WTC11 (cell line): ENCODE results near the gene KCNN4. TPM values are rescaled to one million over a fixed set of nuclear protein-coding genes. Genes with fewer than 3 reads are reported as not detected.
A peak's percentile ranks its signal among the peaks of the same experiment; 100 is the strongest.
"Not testable (repeated sequence)": the region's sequence is repeated elsewhere in the genome, so short reads cannot be mapped to it uniquely, and the experiment has no call there.

ENCODE experiments used
- ATAC-seq: fragments of 200-7000 bp; cut with Tn5 transposase; 2 replicates; pipeline ENCODE4 v1.10.0; 2021; ENCODE audit warnings: mild to moderate bottlenecking, moderate library complexity
- CTCF ChIA-PET: fragments of 300-600 bp; sonication (Branson Sonifier 250); formaldehyde crosslinking; loops from one replicate; lab custom pipeline; 2021; ENCODE audit warnings: antibody characterized with exemption; lab: Charles Lee
- POLR2A ChIA-PET: fragments of 350-600 bp; sonication (Branson Sonifier 250); formaldehyde crosslinking; loops from one replicate; lab custom pipeline; 2021; ENCODE audit warnings: antibody characterized with exemption; lab: Charles Lee
- DNase-seq: peaks from one replicate; pipeline ENCODE4 v3.0.0; 2021; ENCODE audit warnings: low spot score
- H3K27ac Mint-ChIP-seq: 2 replicates; pipeline ENCODE4 v1.8.0; 2021; ENCODE audit warnings: mixed read lengths
- H3K27me3 Mint-ChIP-seq: 2 replicates; pipeline ENCODE4 v1.8.0; 2021; ENCODE audit warnings: low read depth, mild to moderate bottlenecking, moderate library complexity, mixed read lengths
- H3K36me3 Mint-ChIP-seq: 2 replicates; pipeline ENCODE4 v1.8.0; 2021; ENCODE audit warnings: mixed read lengths
- H3K4me1 Mint-ChIP-seq: 2 replicates; pipeline ENCODE4 v1.8.0; 2022; ENCODE audit warnings: mixed read lengths
- H3K4me3 Mint-ChIP-seq: 2 replicates; pipeline ENCODE4 v1.8.0; 2021; ENCODE audit warnings: mild to moderate bottlenecking, moderate library complexity, mixed read lengths
- H3K9me3 Mint-ChIP-seq: 2 replicates; pipeline ENCODE4 v1.8.0; 2021; ENCODE audit warnings: mixed read lengths
- HMGA2 ChIP-seq: fragments of 250-450 bp; sonication (Bioruptor Pico); IDR thresholded peaks from 2 replicates; pipeline ENCODE4 v1.4.0; 2021; ENCODE audit warnings: mild to moderate bottlenecking, moderate library complexity
- IRF2 ChIP-seq: sonication (generic); formaldehyde crosslinking; IDR thresholded peaks from 2 replicates; pipeline ENCODE4 v1.8.0; 2022; ENCODE audit warnings: low read depth, missing genetic modification reagents, borderline replicate concordance
- KAT7 ChIP-seq: sonication (generic); formaldehyde crosslinking; IDR thresholded peaks from 2 replicates; pipeline ENCODE4 v1.8.1; 2023; ENCODE audit warnings: missing genetic modification reagents, mild to moderate bottlenecking, borderline replicate concordance
- SMAD3 ChIP-seq: sonication (generic); formaldehyde crosslinking; IDR thresholded peaks from 2 replicates; pipeline ENCODE4 v1.8.0; 2022; ENCODE audit warnings: missing genetic modification reagents, mild to moderate bottlenecking, borderline replicate concordance
- ZNF396 ChIP-seq: fragments of 250-450 bp; sonication (Bioruptor Pico); IDR thresholded peaks from 2 replicates; pipeline ENCODE4 v1.8.0; 2021; ENCODE audit warnings: mild to moderate bottlenecking, moderate library complexity, borderline replicate concordance
- ZNF423 ChIP-seq: fragments of 250-450 bp; sonication (Bioruptor Pico); IDR thresholded peaks from 2 replicates; pipeline ENCODE4 v2.1.2; 2022; ENCODE audit warnings: mild to moderate bottlenecking, moderate library complexity
- total RNA-seq: library from RNA; stranded (reverse); gene quantifications from 3 replicates; pipeline ENCODE4 v1.2.3, GENCODE V29; 2021
- TF ChIP-seq, protein P1 (sequence below): sonication (generic); formaldehyde crosslinking; IDR thresholded peaks from 2 replicates; pipeline ENCODE4 v1.8.1; 2023; ENCODE audit warnings: mild to moderate bottlenecking, moderate library complexity, missing genetic modification reagents
- TF ChIP-seq, protein P2 (sequence below): fragments of 250-450 bp; sonication (Bioruptor Pico); IDR thresholded peaks from 2 replicates; pipeline ENCODE4 v1.8.0; 2021; ENCODE audit warnings: mild to moderate bottlenecking
- TF ChIP-seq, protein P3 (sequence below): fragments of 200-600 bp; IDR thresholded peaks from 2 replicates; pipeline ENCODE4 v1.8.0; 2022; ENCODE audit warnings: antibody characterized with exemption
- TF ChIP-seq, protein P4 (sequence below): sonication (generic); formaldehyde crosslinking; IDR thresholded peaks from 2 replicates; pipeline ENCODE4 v1.8.1; 2022; ENCODE audit warnings: low read depth, missing genetic modification reagents, borderline replicate concordance

KCNN4 gene
- total RNA-seq, 1 experiment from 2014 or later: 0.98 TPM

DNA sequence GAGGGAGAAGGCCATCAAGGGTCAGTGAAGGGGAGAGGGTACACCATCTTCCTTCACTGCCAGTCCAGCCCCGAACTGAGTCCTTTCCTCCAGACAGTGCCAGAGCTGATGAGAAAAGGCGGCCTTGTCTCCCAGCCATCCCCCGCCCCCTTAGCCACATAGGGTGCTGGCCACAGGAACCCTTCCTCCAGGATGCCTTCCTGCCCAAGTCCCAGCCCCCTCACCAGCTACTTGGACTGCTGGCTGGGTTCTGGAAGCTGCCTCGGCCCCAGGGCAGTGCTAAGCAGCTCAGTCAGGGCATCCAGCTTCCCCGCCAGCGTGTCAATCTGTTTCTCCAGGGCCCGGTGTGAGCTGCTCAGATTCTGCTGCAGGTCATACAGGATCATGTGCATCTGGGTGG lies 13.5 kb downstream of the KCNN4 start (continued):
- TF ChIP-seq, protein P1, sequence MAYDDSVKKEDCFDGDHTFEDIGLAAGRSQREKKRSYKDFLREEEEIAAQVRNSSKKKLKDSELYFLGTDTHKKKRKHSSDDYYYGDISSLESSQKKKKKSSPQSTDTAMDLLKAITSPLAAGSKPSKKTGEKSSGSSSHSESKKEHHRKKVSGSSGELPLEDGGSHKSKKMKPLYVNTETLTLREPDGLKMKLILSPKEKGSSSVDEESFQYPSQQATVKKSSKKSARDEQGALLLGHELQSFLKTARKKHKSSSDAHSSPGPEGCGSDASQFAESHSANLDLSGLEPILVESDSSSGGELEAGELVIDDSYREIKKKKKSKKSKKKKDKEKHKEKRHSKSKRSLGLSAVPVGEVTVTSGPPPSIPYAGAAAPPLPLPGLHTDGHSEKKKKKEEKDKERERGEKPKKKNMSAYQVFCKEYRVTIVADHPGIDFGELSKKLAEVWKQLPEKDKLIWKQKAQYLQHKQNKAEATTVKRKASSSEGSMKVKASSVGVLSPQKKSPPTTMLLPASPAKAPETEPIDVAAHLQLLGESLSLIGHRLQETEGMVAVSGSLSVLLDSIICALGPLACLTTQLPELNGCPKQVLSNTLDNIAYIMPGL (CRISPR knock-in tag): no peak

DNA sequence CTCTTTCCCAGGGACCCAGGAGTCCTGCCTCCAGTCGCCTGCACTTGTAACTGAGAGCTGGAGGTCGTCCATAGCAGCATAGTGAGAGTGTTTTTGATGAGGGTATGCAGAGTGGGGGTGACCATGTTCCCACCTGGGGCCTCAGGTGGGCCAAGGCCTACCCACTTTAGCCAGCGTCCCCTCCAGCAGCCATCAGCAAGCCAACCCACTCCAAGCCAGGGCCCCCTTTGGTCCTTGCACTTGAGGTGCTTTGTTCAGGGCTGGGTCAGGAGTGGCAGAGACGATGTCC lies 14.1 kb downstream of the KCNN4 start:
- CTCF ChIA-PET: interaction anchor here (0.7 to 5.3 kb wide), 33 partner anchors 11 to 272 kb away, joined by 3 to 101 read pairs (median 6); partner anchors contain the start of genes IRGQ, KCNN4, PLAUR and SMG9
- H3K4me3 Mint-ChIP-seq: no peak overlapping the region

DNA sequence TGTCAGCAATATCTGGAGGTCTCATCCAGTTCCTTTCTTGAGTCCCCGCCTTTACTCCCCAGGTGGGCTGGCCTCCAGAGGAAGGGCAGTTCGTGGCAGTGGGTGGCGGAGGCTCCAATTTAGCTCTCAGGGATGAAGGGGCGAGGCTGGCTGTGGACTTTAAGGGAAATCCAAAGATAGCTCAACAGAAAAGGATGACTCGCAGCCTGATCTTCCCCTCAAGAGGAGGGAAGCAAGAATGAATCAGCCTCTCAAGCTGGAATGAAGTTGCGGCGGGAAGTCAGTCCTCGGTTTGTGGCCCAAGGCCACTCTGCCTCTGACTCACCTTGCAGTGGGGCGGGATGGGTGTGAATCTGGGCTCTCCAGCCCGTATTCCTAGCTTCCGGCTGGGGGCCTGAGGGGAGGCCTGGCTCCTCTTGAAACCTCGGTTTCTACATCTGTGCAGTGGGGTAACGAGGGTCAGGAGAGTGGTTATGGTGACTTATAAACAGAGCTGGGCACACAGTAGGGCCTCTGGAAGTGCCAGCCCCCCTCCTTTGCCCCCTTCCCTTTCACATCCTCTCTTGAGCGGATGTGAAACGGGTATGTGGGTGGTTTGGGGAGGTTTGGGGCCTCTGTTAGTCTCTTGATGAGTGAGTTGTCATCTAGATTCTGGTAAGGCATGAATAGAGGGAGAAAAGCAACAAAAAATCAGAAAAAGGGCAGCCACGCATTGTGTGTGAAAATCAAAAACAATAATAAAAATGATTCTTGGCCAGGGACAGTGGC lies 15.5 kb downstream of the KCNN4 start:
- no peak for ATAC-seq
- no peak overlapping the region for H3K4me3 Mint-ChIP-seq
- TF ChIP-seq, protein P2, sequence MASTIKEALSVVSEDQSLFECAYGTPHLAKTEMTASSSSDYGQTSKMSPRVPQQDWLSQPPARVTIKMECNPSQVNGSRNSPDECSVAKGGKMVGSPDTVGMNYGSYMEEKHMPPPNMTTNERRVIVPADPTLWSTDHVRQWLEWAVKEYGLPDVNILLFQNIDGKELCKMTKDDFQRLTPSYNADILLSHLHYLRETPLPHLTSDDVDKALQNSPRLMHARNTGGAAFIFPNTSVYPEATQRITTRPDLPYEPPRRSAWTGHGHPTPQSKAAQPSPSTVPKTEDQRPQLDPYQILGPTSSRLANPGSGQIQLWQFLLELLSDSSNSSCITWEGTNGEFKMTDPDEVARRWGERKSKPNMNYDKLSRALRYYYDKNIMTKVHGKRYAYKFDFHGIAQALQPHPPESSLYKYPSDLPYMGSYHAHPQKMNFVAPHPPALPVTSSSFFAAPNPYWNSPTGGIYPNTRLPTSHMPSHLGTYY (CRISPR knock-in tag): no peak
- TF ChIP-seq SMAD3 (CRISPR knock-in tag): no peak
- TF ChIP-seq ZNF396 (CRISPR knock-in tag): no peak
- no peak for TF ChIP-seq IRF2 (CRISPR knock-in tag)
- TF ChIP-seq KAT7: no peak
- no peak for TF ChIP-seq HMGA2 (CRISPR knock-in tag)
- TF ChIP-seq, all 79 proteins: peak for 0
- Mint-ChIP-seq H3K27ac (no peak overlapping the region), H3K27me3 (peaks cover 11% of the 10 kb centered on the region), H3K36me3 (no peaks in the 10 kb centered on the region), H3K9me3 (no peaks in the 10 kb centered on the region), H3K4me1 (peaks cover 9% of the 10 kb centered on the region)
- ChIA-PET CTCF (interaction anchor here (0.6 to 5.3 kb wide), 24 partner anchors 11 to 230 kb away, joined by 3 to 101 read pairs (median 4); partner anchors contain the start of genes IRGQ, KCNN4, LYPD5 and PLAUR), POLR2A (no interaction called here)
- no peak for DNase-seq

More for the DNA sequence above, 14.1 kb downstream of the KCNN4 start:
- TF ChIP-seq ZNF423 (CRISPR knock-in tag): no peak
- TF ChIP-seq, protein P3, sequence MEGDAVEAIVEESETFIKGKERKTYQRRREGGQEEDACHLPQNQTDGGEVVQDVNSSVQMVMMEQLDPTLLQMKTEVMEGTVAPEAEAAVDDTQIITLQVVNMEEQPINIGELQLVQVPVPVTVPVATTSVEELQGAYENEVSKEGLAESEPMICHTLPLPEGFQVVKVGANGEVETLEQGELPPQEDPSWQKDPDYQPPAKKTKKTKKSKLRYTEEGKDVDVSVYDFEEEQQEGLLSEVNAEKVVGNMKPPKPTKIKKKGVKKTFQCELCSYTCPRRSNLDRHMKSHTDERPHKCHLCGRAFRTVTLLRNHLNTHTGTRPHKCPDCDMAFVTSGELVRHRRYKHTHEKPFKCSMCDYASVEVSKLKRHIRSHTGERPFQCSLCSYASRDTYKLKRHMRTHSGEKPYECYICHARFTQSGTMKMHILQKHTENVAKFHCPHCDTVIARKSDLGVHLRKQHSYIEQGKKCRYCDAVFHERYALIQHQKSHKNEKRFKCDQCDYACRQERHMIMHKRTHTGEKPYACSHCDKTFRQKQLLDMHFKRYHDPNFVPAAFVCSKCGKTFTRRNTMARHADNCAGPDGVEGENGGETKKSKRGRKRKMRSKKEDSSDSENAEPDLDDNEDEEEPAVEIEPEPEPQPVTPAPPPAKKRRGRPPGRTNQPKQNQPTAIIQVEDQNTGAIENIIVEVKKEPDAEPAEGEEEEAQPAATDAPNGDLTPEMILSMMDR: peak; percentile 15; the same call in 1 of the 2 replicates
- DNase-seq (no peak), ATAC-seq (peak; percentile 14; the same call in 1 of the 2 replicates)
- peaks cover 9% of the 10 kb centered on the region for H3K4me1 Mint-ChIP-seq
- no peaks in the 10 kb centered on the region for H3K9me3 Mint-ChIP-seq
- H3K27ac Mint-ChIP-seq: no peak overlapping the region
- POLR2A ChIA-PET: interaction anchor here (1.0 kb wide), 1 partner anchor 12 kb away, joined by 4 read pairs; the partner anchor contains the start of gene SMG9
- peaks cover 25% of the 10 kb centered on the region for H3K27me3 Mint-ChIP-seq
- no peaks in the 10 kb centered on the region for H3K36me3 Mint-ChIP-seq

DNA sequence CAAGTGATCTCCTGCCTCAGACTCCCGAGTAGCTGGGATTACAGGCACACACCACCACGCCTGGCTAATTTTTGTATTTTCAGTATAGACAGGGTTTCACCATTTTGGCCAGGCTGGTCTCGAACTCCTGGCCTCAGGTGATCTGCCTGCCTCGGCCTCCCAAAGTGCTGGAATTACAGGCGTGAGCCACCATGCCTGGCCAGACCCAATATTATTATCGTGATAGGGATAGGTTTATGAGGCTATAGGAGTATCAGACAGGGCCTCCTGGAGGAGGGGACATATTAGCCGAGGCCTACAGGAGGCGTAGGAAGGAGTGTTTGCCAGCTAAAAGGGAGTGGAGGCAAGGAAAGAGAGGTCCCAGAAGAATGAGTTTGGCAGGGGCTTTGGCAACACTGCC lies 16.1 kb downstream of the KCNN4 start:
- DNase-seq, H3K4me1 Mint-ChIP-seq, H3K27me3 Mint-ChIP-seq, H3K9me3 Mint-ChIP-seq, H3K27ac Mint-ChIP-seq, H3K4me3 Mint-ChIP-seq, ATAC-seq, H3K36me3 Mint-ChIP-seq, POLR2A ChIA-PET: not testable (repeated sequence)
- CTCF ChIA-PET: interaction anchor here (1.0 to 5.3 kb wide), 13 partner anchors 10 to 136 kb away, joined by 3 to 101 read pairs (median 4); partner anchors contain the start of genes KCNN4, LYPD5 and SMG9

DNA sequence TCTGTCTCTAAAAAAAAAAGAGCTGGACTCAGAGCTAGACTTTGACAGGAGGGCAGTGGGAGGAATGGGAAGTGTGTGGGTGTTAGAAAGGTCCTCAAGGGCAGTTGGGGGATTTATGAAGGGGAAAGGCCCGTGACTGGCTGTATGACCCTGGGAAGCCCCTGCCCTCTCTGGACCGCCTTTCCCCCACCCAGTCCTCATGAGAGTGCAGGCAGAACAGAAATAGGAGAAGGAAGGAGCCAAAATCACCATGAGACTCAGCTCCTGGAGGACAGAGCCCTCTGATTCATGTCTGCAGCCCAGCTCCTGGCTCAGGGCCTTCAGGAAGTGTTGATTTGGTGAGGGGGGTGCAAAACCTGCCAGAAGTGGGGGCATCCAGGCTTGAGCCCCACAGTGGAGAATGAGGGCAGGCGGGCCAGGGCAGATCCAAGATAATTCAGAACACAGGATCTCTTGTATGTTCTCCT lies 17.3 kb downstream of the KCNN4 start:
- Mint-ChIP-seq H3K27me3 (peaks cover 2% of the 10 kb centered on the region; the same call in 1 of the 2 replicates), H3K4me1 (peaks cover 19% of the 10 kb centered on the region), H3K4me3 (no peak overlapping the region), H3K36me3 (no peaks in the 10 kb centered on the region), H3K9me3 (no peaks in the 10 kb centered on the region), H3K27ac (no peak overlapping the region)
- CTCF ChIA-PET: interaction anchor here (0.9 to 3.0 kb wide), 6 partner anchors 11 to 95 kb away, joined by 3 to 11 read pairs (median 4); no protein-coding TSS in a partner anchor
- TF ChIP-seq, protein P4, sequence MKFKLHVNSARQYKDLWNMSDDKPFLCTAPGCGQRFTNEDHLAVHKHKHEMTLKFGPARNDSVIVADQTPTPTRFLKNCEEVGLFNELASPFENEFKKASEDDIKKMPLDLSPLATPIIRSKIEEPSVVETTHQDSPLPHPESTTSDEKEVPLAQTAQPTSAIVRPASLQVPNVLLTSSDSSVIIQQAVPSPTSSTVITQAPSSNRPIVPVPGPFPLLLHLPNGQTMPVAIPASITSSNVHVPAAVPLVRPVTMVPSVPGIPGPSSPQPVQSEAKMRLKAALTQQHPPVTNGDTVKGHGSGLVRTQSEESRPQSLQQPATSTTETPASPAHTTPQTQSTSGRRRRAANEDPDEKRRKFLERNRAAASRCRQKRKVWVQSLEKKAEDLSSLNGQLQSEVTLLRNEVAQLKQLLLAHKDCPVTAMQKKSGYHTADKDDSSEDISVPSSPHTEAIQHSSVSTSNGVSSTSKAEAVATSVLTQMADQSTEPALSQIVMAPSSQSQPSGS (CRISPR knock-in tag): no peak
- no peak for DNase-seq
- POLR2A ChIA-PET: no interaction called here
- no peak for ATAC-seq
